Effector memory CD4-positive, alpha-beta T cell (primary cell): ENCODE data around the gene SMTNL1.

Source experiments
- DNase-seq, 3 donors: peaks; one replicate each; pipeline ENCODE4 v3.0.0-alpha.2; 2020
- H3K27ac ChIP-seq: 2 replicates; pipeline ENCODE4 v1.7.0; 2013; ENCODE audit warnings: mild to moderate bottlenecking, low read length, moderate library complexity; ENCODE audit not compliant: insufficient read depth, poor library complexity, severe bottlenecking
- H3K27me3 ChIP-seq: replicated peaks from 2 replicates; pipeline ENCODE4 v1.7.0; 2013; ENCODE audit warnings: mild to moderate bottlenecking, low read length; ENCODE audit not compliant: insufficient read depth, control insufficient read depth, poor library complexity, severe bottlenecking
- H3K36me3 ChIP-seq: 2 replicates; pipeline ENCODE4 v1.7.0; 2013; ENCODE audit warnings: mild to moderate bottlenecking, low read length, moderate library complexity; ENCODE audit not compliant: control insufficient read depth, insufficient read depth
- H3K4me1 ChIP-seq: 2 replicates; pipeline ENCODE4 v1.7.0; 2013; ENCODE audit warnings: low read length, mild to moderate bottlenecking; ENCODE audit not compliant: control insufficient read depth, insufficient read depth, poor library complexity, severe bottlenecking
- H3K4me3 ChIP-seq: 2 replicates; pipeline ENCODE4 v1.7.0; 2013; ENCODE audit warnings: low read length, low read depth, mild to moderate bottlenecking; ENCODE audit not compliant: insufficient read depth, poor library complexity, severe bottlenecking
- H3K9me3 ChIP-seq: 2 replicates; pipeline ENCODE4 v1.7.0; 2013; ENCODE audit warnings: mild to moderate bottlenecking, low read length, moderate library complexity; ENCODE audit not compliant: control insufficient read depth

Gene SMTNL1

DNA sequence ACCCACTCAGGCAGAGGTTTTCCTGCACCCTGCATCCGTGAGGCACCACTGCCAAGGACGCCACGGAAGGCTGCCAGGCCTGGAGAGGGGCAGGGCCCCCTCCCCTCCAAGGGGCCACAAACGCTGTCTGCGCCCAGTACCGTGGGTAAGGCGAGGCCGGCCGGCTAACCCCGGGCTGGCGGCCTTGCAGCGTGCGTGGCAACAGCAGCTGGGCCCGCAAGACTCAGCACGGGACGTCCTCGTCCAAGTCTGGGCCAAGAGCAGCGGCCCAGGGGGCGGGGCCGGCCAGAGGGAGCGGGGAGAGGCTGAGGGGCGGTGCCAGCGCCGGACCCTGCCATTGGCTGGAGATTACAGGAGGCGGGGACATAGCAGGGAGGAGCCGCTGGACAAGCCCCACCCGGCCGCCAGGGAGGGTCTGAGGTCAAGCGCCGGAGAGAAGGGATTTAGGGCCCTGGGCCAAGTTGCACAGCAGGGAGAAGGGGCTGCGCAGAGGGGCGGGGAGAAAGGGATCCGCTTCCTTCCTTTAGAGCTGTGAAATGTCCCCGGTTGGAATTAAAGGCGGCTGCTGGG is 37.9 kb upstream of the SMTNL1 start:
- no peak overlapping the region for H3K4me3 ChIP-seq
- H3K9me3 ChIP-seq = no peaks in the 10 kb centered on the region
- no peaks in the 10 kb centered on the region for H3K27me3 ChIP-seq
- H3K36me3 ChIP-seq = no peaks in the 10 kb centered on the region
- H3K27ac ChIP-seq = no peak overlapping the region
- no peak for DNase-seq
- no peaks in the 10 kb centered on the region for H3K4me1 ChIP-seq

DNA sequence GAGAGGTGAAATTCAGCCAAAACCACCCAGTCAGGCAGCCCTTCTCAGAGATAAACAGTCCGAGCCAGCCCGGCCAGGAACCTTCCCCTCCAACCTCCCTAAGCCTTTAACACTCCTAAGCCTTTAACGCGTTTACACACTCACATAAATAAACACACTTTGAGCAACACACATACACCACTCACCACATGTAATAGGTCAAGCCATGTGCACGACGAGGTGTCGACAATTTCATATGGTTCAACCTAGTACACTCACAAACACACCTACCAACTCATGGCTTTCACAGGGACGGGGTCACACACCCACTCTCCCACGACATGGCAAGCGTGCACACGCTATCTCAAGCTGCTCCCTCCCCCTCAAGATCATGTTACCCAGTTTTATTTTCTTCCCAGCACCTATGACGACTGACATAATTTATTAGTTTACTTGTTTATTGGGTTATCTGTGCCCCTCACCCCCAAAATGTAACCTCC is 37.4 kb upstream of the SMTNL1 start:
- H3K4me1 ChIP-seq = no peaks in the 10 kb centered on the region
- DNase-seq = no peak
- no peak overlapping the region for H3K27ac ChIP-seq
- no peaks in the 10 kb centered on the region for H3K9me3 ChIP-seq
- no peaks in the 10 kb centered on the region for H3K27me3 ChIP-seq
- no peak overlapping the region for H3K4me3 ChIP-seq
- H3K36me3 ChIP-seq = no peaks in the 10 kb centered on the region

DNA sequence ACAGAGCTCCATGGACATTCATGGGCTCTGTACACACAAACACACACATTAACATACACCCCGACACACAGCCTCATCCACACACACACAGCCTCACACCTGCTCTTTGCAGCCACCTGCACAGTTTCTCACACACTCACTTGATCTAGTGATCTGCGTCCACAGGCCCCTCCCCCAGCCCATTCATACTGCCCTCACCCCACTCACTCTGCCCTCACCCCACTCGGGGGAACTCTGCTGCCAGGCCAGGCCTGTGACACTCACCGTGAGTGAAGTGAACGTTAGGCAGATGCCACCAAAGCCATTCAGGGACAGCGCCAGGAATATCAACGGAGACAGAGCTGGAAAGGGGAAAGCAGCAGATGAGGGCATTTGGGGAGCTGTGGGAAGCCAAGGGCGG is 36.9 kb upstream of the SMTNL1 start:
- Histone ChIP-seq H3K27ac (no peak overlapping the region), H3K27me3 (no peaks in the 10 kb centered on the region), H3K4me3 (no peak overlapping the region), H3K9me3 (no peaks in the 10 kb centered on the region), H3K4me1 (no peaks in the 10 kb centered on the region), H3K36me3 (no peaks in the 10 kb centered on the region)
- no peak for DNase-seq

DNA sequence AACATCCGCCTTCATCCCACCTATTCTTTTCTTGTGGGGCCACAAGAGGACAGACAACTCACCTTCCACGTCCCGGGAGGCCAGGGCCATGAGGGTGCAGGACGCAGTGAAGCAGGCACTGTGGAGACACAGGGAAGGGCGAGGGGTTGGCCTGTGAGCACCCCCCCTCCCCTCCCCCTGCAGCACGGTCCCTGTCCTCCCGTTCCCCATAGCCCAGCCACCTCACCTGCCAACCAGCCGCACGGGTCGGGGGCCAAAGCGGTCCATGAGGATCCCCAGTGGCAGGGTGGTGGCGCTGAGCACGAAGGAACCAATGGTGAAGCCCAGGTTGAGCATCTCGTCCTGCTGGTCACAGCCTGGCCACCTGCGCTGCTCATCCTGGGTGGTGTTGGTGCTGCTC is 36.5 kb upstream of the SMTNL1 start:
- no peak for DNase-seq
- Histone ChIP-seq H3K36me3 (no peaks in the 10 kb centered on the region), H3K9me3 (no peaks in the 10 kb centered on the region), H3K27ac (no peak overlapping the region), H3K4me1 (no peaks in the 10 kb centered on the region), H3K4me3 (no peak overlapping the region), H3K27me3 (no peaks in the 10 kb centered on the region)

DNA sequence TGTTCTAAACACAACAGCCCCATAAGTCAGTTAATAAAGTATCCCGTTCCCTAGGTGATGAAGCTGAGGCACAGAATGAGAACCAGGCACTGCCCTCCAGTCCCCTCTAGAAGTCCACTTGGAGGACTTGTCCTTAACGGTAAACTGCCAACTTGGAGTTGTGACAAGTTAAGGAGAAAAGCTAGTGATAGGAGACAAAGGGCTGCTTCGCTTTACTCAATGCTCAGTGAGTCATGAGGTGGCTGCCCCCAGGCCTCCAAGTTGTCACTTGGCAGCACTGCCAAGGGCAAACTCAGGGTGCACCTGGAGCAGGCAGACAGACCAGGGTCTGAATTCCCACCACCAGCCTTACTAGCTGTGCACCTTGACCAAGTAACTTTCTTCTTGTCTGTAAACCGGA is 35.4 kb upstream of the SMTNL1 start:
- Histone ChIP-seq H3K4me3 (no peak overlapping the region), H3K27ac (no peak overlapping the region), H3K4me1 (no peaks in the 10 kb centered on the region), H3K27me3 (no peaks in the 10 kb centered on the region), H3K9me3 (no peaks in the 10 kb centered on the region), H3K36me3 (no peaks in the 10 kb centered on the region)
- DNase-seq = no peak

GRCh38 chr11:57502376-57502775 is 35.0 kb upstream of the SMTNL1 start:
- H3K36me3 ChIP-seq = no peaks in the 10 kb centered on the region

DNA sequence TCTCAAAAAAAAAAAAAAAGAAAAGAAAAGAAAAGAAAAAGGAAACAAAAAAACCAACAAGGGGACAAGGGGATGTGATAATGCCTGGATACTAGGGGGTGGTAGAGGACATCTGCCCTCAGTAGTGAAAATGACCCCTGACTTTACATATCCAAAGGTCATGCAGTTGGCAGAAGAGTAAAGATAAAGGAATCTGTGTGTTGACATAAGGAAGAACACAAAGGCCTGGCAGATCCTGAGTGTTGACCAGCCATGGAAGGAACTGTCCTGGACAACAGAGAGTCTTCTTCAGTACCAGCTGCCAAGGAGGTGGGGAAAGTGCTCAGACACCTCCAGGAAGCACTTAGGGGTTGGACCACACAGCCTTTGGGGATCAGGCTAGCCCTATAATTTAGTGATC is 34.5 kb upstream of the SMTNL1 start:
- Histone ChIP-seq H3K9me3 (no peaks in the 10 kb centered on the region), H3K36me3 (no peaks in the 10 kb centered on the region), H3K4me1 (no peaks in the 10 kb centered on the region), H3K27me3 (no peaks in the 10 kb centered on the region), H3K27ac (no peak overlapping the region), H3K4me3 (no peak overlapping the region)
- no peak for DNase-seq

More at GRCh38 chr11:57502376-57502775, 35.0 kb upstream of the SMTNL1 start:
- Histone ChIP-seq H3K4me1 (no peaks in the 10 kb centered on the region), H3K4me3 (no peak overlapping the region), H3K27me3 (no peaks in the 10 kb centered on the region), H3K9me3 (no peaks in the 10 kb centered on the region), H3K27ac (no peak overlapping the region)
- no peak for DNase-seq

DNA sequence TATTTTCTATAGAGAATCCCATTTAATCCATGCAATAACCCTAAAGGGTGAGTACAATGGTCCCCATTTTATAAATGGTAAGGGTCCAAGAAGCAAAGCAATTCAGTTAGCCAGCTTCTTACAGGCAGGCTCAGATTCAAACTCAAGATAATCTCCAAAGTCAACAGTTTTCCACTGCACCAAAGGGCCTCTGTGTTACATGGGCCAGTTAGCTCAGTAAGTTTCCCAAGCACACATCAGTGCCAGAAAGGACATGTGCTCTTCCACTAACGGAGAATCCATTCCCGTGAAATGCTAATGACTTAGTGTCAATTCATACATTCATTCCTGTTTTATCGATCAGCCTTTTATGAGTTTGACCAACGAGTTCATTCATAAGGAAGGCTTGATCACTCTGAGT is 32.9 kb upstream of the SMTNL1 start:
- H3K9me3 ChIP-seq = no peaks in the 10 kb centered on the region
- no peaks in the 10 kb centered on the region for H3K27me3 ChIP-seq
- DNase-seq = no peak
- H3K4me1 ChIP-seq = no peaks in the 10 kb centered on the region
- H3K4me3 ChIP-seq = no peak overlapping the region
- no peaks in the 10 kb centered on the region for H3K36me3 ChIP-seq
- H3K27ac ChIP-seq = no peak overlapping the region

- no peak overlapping the region for H3K27ac ChIP-seq
Observed at GRCh38 chr11:57506522-57506921, 30.9 kb upstream of the SMTNL1 start.

GRCh38 chr11:57508341-57509170 is 28.8 kb upstream of the SMTNL1 start:
- Histone ChIP-seq H3K9me3 (no peaks in the 10 kb centered on the region), H3K4me1 (no peaks in the 10 kb centered on the region), H3K4me3 (no peak overlapping the region), H3K36me3 (no peaks in the 10 kb centered on the region), H3K27me3 (no peaks in the 10 kb centered on the region), H3K27ac (no peak overlapping the region)
- no peak for DNase-seq

More at GRCh38 chr11:57506522-57506921, 30.9 kb upstream of the SMTNL1 start:
- H3K9me3 ChIP-seq = no peaks in the 10 kb centered on the region
- H3K27me3 ChIP-seq = no peaks in the 10 kb centered on the region
- DNase-seq = no peak
- H3K36me3 ChIP-seq = no peaks in the 10 kb centered on the region
- H3K4me3 ChIP-seq = no peak overlapping the region
- no peaks in the 10 kb centered on the region for H3K4me1 ChIP-seq
